ENCODE results near the gene CLNK. TPM values are rescaled to one million over a fixed set of nuclear protein-coding genes. Genes with fewer than 3 reads are reported as not detected.

Gene CLNK
- total and polyA plus RNA-seq, 7 donors, result 0.44 TPM; not detected in 6

DNA sequence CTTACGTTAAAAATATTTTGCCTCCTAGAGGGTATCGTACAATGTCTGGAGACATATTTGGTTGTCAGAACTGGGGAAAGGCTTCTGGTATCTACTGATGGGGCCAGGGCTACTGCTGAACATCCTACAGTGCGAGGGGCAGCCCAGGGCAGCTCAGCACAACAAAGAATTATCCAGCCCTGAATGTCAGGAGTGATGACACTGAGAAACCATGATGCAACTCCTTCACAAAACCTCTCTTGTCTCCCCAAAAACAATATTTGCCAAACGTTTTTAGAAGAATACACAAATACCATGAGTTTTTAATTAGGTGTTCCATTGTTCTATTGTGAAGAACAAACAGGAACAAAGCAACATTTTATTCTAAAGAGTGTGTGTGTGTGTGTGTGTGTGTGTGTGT is 43.4 kb upstream of the CLNK start:
- TF ChIP-seq, protein P1, sequence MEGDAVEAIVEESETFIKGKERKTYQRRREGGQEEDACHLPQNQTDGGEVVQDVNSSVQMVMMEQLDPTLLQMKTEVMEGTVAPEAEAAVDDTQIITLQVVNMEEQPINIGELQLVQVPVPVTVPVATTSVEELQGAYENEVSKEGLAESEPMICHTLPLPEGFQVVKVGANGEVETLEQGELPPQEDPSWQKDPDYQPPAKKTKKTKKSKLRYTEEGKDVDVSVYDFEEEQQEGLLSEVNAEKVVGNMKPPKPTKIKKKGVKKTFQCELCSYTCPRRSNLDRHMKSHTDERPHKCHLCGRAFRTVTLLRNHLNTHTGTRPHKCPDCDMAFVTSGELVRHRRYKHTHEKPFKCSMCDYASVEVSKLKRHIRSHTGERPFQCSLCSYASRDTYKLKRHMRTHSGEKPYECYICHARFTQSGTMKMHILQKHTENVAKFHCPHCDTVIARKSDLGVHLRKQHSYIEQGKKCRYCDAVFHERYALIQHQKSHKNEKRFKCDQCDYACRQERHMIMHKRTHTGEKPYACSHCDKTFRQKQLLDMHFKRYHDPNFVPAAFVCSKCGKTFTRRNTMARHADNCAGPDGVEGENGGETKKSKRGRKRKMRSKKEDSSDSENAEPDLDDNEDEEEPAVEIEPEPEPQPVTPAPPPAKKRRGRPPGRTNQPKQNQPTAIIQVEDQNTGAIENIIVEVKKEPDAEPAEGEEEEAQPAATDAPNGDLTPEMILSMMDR (IDR thresholded peaks at IDR 0.05), result no peak
- no peak for TF ChIP-seq EP300 (IDR thresholded peaks at IDR 0.05)
- TF ChIP-seq POLR2A (IDR thresholded peaks at IDR 0.05), result no peak
- no peak for TF ChIP-seq POLR2AphosphoS5 (IDR thresholded peaks at IDR 0.05)
- Histone ChIP-seq H3K27me3 (no peaks in the 10 kb centered on the region), H3K36me3 (no peaks in the 10 kb centered on the region), H3K4me3 (no peak overlapping the region), H3K9me3 (no peaks in the 10 kb centered on the region), H3K27ac (no peak overlapping the region), H3K4me1 (no peaks in the 10 kb centered on the region)
- intact Hi-C loops (cut with DNase I), result no loop called here
- 78% methylated on average over 4 of the region's 4 CpGs for WGBS, 2 donors
- no peak for DNase-seq

DNA sequence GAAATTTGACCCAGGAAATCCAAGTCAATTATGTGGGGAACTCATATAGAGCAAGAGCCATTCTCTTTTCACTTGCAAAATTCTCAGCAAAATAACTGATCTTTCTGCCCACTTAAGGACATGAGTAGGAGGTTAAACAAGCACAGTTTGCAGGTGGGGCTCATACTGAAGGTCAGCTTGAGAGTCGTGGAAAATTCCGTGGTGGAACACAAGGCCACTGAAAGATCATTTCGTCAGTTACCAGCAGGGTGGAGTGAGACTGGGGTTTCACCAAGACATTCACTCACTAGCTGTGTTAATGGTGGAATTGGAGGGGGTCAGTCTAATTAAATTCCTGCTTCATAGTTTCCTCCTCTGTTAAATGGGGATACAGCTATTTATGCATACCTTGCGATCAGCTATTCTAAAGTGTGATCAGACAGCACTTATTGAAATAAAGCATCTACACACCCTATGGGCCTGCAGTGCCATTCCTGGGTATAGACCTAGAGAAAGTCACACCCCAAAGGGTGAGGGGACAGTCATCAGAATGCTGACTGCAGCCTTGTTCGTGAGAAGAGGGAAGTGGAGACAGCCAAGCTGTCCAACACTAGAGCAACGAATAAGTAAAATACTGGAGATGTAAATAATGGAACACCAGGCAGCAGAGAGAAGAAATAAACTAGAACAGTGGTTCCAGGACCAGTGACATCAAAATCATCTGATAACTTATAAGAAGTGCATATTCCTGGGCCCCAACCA is 42.7 kb upstream of the CLNK start:
- Histone ChIP-seq H3K27me3 (no peaks in the 10 kb centered on the region), H3K4me3 (no peak overlapping the region), H3K4me1 (no peaks in the 10 kb centered on the region), H3K36me3 (no peaks in the 10 kb centered on the region), H3K27ac (no peak overlapping the region), H3K9me3 (no peaks in the 10 kb centered on the region)
- DNase-seq, result no peak
- intact Hi-C loops (cut with DNase I), result no loop called here
- WGBS, 2 donors, result 64 to 74% methylated on average over 6 of the region's 6 CpGs
- TF ChIP-seq POLR2A (IDR thresholded peaks at IDR 0.05) (no peak), POLR2AphosphoS5 (IDR thresholded peaks at IDR 0.05) (no peak)
- TF ChIP-seq, protein P1 (IDR thresholded peaks at IDR 0.05), result no peak

DNA sequence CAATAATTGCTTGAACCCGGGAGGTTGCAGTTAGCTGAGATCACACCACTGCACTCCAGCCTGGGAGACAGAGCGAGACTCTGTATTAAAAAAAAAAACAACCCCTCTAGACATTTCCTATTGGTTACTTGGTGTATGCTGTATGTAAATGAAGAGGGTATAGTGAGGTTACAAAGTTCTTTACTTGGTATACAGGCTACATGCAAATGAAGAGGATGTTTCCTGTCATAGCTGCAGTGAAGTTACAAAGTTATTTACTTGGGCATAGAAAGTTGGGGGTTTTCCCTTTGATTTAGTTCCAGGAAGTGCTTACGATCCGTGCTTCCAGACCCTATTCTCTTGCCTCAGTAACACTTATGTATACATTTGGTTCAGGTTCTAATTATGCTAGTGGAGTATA is 38.4 kb upstream of the CLNK start:
- Histone ChIP-seq H3K4me3 (no peak overlapping the region), H3K36me3 (no peaks in the 10 kb centered on the region), H3K9me3 (no peaks in the 10 kb centered on the region), H3K27ac (no peak overlapping the region), H3K27me3 (no peaks in the 10 kb centered on the region), H3K4me1 (no peaks in the 10 kb centered on the region)
- WGBS, 2 donors, result 40 to 53% methylated on average over 4 of the region's 4 CpGs
- no peak for TF ChIP-seq EP300 (IDR thresholded peaks at IDR 0.05)
- TF ChIP-seq POLR2A (IDR thresholded peaks at IDR 0.05), result no peak
- no peak for TF ChIP-seq POLR2AphosphoS5 (IDR thresholded peaks at IDR 0.05)
- TF ChIP-seq, protein P1 (IDR thresholded peaks at IDR 0.05), result no peak
- no peak for DNase-seq
- intact Hi-C loops (cut with DNase I), result no loop called here

DNA sequence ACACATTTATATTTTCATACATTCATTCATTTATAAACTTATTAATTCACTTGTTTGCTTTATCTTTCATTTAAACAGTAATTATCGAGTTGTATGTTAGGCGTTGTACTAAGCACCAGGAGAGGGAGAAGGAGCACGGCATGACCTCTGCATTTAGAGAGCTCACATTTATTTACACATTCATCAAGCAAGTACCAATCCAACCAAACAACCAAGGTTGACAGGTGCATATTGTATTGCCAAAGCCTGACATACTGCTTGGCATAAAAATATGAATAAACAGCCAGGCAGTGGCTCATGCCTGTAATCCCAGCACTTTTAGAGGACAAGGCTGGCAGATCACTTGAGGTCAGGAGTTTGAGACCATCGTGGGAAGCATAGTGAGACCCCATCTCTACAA is 37.0 kb upstream of the CLNK start:
- 76 to 91% methylated on average over 4 of the region's 4 CpGs for WGBS, 2 donors
- no peak for TF ChIP-seq EP300 (IDR thresholded peaks at IDR 0.05)
- TF ChIP-seq, protein P1 (IDR thresholded peaks at IDR 0.05), result no peak
- no peak for TF ChIP-seq POLR2AphosphoS5 (IDR thresholded peaks at IDR 0.05)
- no peak for TF ChIP-seq POLR2A (IDR thresholded peaks at IDR 0.05)
- Histone ChIP-seq H3K27ac (no peak overlapping the region), H3K27me3 (no peaks in the 10 kb centered on the region), H3K4me3 (no peak overlapping the region), H3K36me3 (no peaks in the 10 kb centered on the region), H3K4me1 (no peaks in the 10 kb centered on the region), H3K9me3 (no peaks in the 10 kb centered on the region)
- intact Hi-C loops (cut with DNase I), result no loop called here
- DNase-seq, result no peak

DNA sequence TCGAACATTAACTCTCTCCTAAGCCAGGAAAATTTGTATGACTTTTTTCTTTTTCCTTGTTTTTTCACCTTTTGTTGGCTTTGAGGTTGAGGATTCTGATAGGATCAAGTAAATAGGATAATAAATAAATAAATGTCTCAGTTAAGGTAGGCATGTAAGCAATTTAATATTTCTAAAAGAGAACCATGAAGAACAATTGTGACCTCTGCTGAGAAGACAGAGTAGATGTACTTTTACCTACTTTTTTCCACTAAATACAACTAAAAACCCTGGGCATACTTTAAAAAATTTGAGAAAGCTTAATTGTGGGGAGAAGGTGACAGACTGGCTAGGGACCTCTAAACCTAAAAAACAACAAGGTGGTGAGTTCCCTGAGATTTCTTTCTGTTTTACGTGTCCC is 31.6 kb upstream of the CLNK start:
- intact Hi-C loops (cut with DNase I), result no loop called here
- no peaks in the 10 kb centered on the region for H3K27me3 ChIP-seq
- H3K4me1 ChIP-seq, result peaks cover 0 to 11% (median 4%) of the 10 kb centered on the region in 4 donors
- no peak overlapping the region for H3K27ac ChIP-seq
- no peaks in the 10 kb centered on the region for H3K36me3 ChIP-seq
- 95% methylated on average over 2 of the region's 2 CpGs for WGBS, 2 donors
- DNase-seq, result no peak
- H3K4me3 ChIP-seq, result no peak overlapping the region
- TF ChIP-seq POLR2A (IDR thresholded peaks at IDR 0.05), result no peak
- no peak for TF ChIP-seq EP300 (IDR thresholded peaks at IDR 0.05)
- peaks cover 0 to 5% (median 2%) of the 10 kb centered on the region in 4 donors for H3K9me3 ChIP-seq
